ENCODE data around the gene UVRAG.
"Not testable (repeated sequence)": the region's sequence is repeated elsewhere in the genome, so short reads cannot be mapped to it uniquely, and the experiment has no call there.

UVRAG gene

GRCh38 chr11:75867778-75868374, 52.9 kb downstream of the UVRAG start:
- peak; percentile 51 for DNase-seq (ENCODE audit: low read depth, low spot score)

GRCh38 chr11:75868990-75869389, 54.0 kb downstream of the UVRAG start:
- no peak overlapping the region for H3K4me3 ChIP-seq (ENCODE audit: low read length)
- DNase-seq (ENCODE audit: low read depth, low spot score), result no peak

More at GRCh38 chr11:75867778-75868374, 52.9 kb downstream of the UVRAG start:
- H3K4me3 ChIP-seq (ENCODE audit: low read length), result no peak overlapping the region

- no peak for DNase-seq (ENCODE audit: low read depth, low spot score)
- no peak overlapping the region for H3K4me3 ChIP-seq (ENCODE audit: low read length)
Measured at GRCh38 chr11:75869661-75870455, 54.8 kb downstream of the UVRAG start.

GRCh38 chr11:75872887-75873416, 57.9 kb downstream of the UVRAG start:
- no peak for DNase-seq (ENCODE audit: low read depth, low spot score)
- H3K4me3 ChIP-seq (ENCODE audit: low read length), result no peak overlapping the region

- no peak for DNase-seq (ENCODE audit: low read depth, low spot score)
Measured at GRCh38 chr11:75873417-75874221, 58.6 kb downstream of the UVRAG start.

GRCh38 chr11:75874684-75875341, 59.8 kb downstream of the UVRAG start:
- DNase-seq (ENCODE audit: low read depth, low spot score), result no peak
- H3K4me3 ChIP-seq (ENCODE audit: low read length), result no peak overlapping the region

More at GRCh38 chr11:75873417-75874221, 58.6 kb downstream of the UVRAG start:
- H3K4me3 ChIP-seq (ENCODE audit: low read length), result no peak overlapping the region

GRCh38 chr11:75877327-75877726, 62.3 kb downstream of the UVRAG start:
- H3K4me3 ChIP-seq (ENCODE audit: low read length); DNase-seq (ENCODE audit: low read depth, low spot score): not testable (repeated sequence)

- DNase-seq (ENCODE audit: low read depth, low spot score), result not testable (repeated sequence)
Measured at GRCh38 chr11:75877931-75878330, 62.9 kb downstream of the UVRAG start.

GRCh38 chr11:75878933-75879332, 63.9 kb downstream of the UVRAG start:
- H3K4me3 ChIP-seq (ENCODE audit: low read length), result no peak overlapping the region
- DNase-seq (ENCODE audit: low read depth, low spot score), result no peak

More at GRCh38 chr11:75877931-75878330, 62.9 kb downstream of the UVRAG start:
- H3K4me3 ChIP-seq (ENCODE audit: low read length), result not testable (repeated sequence)

- H3K4me3 ChIP-seq (ENCODE audit: low read length), result no peak overlapping the region
- DNase-seq (ENCODE audit: low read depth, low spot score), result no peak
Measured at GRCh38 chr11:75879737-75880136, 64.7 kb downstream of the UVRAG start.

- not testable (repeated sequence) for DNase-seq (ENCODE audit: low read depth, low spot score); H3K4me3 ChIP-seq (ENCODE audit: low read length)
Measured at GRCh38 chr11:75880343-75880742, 65.3 kb downstream of the UVRAG start.

- DNase-seq (ENCODE audit: low read depth, low spot score), result no peak
- H3K4me3 ChIP-seq (ENCODE audit: low read length), result no peak overlapping the region
Measured at GRCh38 chr11:75884321-75884720, 69.3 kb downstream of the UVRAG start.

- no peak for DNase-seq (ENCODE audit: low read depth, low spot score)
- H3K4me3 ChIP-seq (ENCODE audit: low read length), result no peak overlapping the region
Measured at GRCh38 chr11:75888416-75888815, 73.4 kb downstream of the UVRAG start.

- no peak overlapping the region for H3K4me3 ChIP-seq (ENCODE audit: low read length)
- no peak for DNase-seq (ENCODE audit: low read depth, low spot score)
Measured at GRCh38 chr11:75891947-75892739, 77.1 kb downstream of the UVRAG start.

GRCh38 chr11:75893251-75893650, 78.2 kb downstream of the UVRAG start:
- no peak for DNase-seq (ENCODE audit: low read depth, low spot score)
- H3K4me3 ChIP-seq (ENCODE audit: low read length), result no peak overlapping the region

GRCh38 chr11:75894036-75894585, 79.1 kb downstream of the UVRAG start:
- DNase-seq (ENCODE audit: low read depth, low spot score), result no peak

GRCh38 chr11:75896843-75897419, 81.9 kb downstream of the UVRAG start:
- H3K4me3 ChIP-seq (ENCODE audit: low read length), result no peak overlapping the region

More at GRCh38 chr11:75894036-75894585, 79.1 kb downstream of the UVRAG start:
- H3K4me3 ChIP-seq (ENCODE audit: low read length), result no peak overlapping the region

GRCh38 chr11:75898871-75899270, 83.9 kb downstream of the UVRAG start:
- H3K4me3 ChIP-seq (ENCODE audit: low read length), result no peak overlapping the region

More at GRCh38 chr11:75896843-75897419, 81.9 kb downstream of the UVRAG start:
- DNase-seq (ENCODE audit: low read depth, low spot score), result peak; percentile 37

More at GRCh38 chr11:75898871-75899270, 83.9 kb downstream of the UVRAG start:
- DNase-seq (ENCODE audit: low read depth, low spot score), result no peak
